ENCODE measurements around the gene CDH13.

The CDH13 gene

DNA sequence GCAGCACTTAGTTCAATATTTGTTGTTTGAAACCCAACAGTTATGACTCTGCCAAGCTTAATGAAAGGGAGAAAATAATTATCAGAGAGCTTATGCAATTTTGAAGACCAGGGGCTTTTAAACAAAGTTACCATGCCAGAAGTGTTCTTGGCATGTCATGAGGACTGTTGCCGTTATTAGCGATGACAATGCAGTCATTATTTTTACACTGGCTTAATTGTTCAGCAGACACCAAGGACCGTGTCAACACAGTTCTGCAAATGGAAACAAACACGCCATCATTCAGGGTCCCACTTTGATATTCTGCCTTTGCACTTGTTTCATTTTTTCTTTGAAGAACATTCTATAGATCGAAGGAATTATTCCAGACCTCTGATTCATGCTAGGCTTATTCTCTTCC is 518.5 kb downstream of the CDH13 start:
- ATAC-seq: no peak
- TF ChIP-seq CREB5 (CRISPR knock-in tag; IDR thresholded peaks at IDR 0.05; ENCODE audit: low read depth): no peak
- TF ChIP-seq OSR1 (CRISPR knock-in tag; IDR thresholded peaks at IDR 0.05): no peak
- no peak for TF ChIP-seq PPARA (CRISPR knock-in tag; IDR thresholded peaks at IDR 0.05; ENCODE audit: borderline replicate concordance)
- no peak for TF ChIP-seq ARNTL (CRISPR knock-in tag; IDR thresholded peaks at IDR 0.05; ENCODE audit: borderline replicate concordance, low read depth)
- no peak for TF ChIP-seq SNAI2 (CRISPR knock-in tag; IDR thresholded peaks at IDR 0.05)
- TF ChIP-seq, protein P1, sequence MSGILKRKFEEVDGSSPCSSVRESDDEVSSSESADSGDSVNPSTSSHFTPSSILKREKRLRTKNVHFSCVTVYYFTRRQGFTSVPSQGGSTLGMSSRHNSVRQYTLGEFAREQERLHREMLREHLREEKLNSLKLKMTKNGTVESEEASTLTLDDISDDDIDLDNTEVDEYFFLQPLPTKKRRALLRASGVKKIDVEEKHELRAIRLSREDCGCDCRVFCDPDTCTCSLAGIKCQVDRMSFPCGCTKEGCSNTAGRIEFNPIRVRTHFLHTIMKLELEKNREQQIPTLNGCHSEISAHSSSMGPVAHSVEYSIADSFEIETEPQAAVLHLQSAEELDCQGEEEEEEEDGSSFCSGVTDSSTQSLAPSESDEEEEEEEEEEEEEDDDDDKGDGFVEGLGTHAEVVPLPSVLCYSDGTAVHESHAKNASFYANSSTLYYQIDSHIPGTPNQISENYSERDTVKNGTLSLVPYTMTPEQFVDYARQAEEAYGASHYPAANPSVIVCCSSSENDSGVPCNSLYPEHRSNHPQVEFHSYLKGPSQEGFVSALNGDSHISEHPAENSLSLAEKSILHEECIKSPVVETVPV (CRISPR knock-in tag; IDR thresholded peaks at IDR 0.05): no peak
- no peak for TF ChIP-seq CSDC2 (CRISPR knock-in tag; IDR thresholded peaks at IDR 0.05)
- no peak for TF ChIP-seq ZNF70 (CRISPR knock-in tag; IDR thresholded peaks at IDR 0.05)
- TF ChIP-seq TOX (CRISPR knock-in tag; IDR thresholded peaks at IDR 0.05; ENCODE audit: borderline replicate concordance): no peak
- no peak for TF ChIP-seq TSHZ2 (CRISPR knock-in tag; IDR thresholded peaks at IDR 0.05)
- no peak for TF ChIP-seq GLIS3 (CRISPR knock-in tag; IDR thresholded peaks at IDR 0.05)
- TF ChIP-seq ZFP3 (CRISPR knock-in tag; IDR thresholded peaks at IDR 0.05): no peak
- TF ChIP-seq ZNF565 (CRISPR knock-in tag; conservative IDR thresholded peaks at IDR 0.05; ENCODE audit: low read depth): no peak
- TF ChIP-seq, protein P2, sequence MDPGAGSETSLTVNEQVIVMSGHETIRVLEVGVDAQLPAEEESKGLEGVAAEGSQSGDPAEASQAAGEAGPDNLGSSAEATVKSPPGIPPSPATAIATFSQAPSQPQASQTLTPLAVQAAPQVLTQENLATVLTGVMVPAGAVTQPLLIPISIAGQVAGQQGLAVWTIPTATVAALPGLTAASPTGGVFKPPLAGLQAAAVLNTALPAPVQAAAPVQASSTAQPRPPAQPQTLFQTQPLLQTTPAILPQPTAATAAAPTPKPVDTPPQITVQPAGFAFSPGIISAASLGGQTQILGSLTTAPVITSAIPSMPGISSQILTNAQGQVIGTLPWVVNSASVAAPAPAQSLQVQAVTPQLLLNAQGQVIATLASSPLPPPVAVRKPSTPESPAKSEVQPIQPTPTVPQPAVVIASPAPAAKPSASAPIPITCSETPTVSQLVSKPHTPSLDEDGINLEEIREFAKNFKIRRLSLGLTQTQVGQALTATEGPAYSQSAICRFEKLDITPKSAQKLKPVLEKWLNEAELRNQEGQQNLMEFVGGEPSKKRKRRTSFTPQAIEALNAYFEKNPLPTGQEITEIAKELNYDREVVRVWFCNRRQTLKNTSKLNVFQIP (CRISPR knock-in tag; IDR thresholded peaks at IDR 0.05; ENCODE audit: borderline replicate concordance, low read depth): no peak
- no peak for TF ChIP-seq ESRRG (CRISPR knock-in tag; IDR thresholded peaks at IDR 0.05)
- TF ChIP-seq, protein P3, sequence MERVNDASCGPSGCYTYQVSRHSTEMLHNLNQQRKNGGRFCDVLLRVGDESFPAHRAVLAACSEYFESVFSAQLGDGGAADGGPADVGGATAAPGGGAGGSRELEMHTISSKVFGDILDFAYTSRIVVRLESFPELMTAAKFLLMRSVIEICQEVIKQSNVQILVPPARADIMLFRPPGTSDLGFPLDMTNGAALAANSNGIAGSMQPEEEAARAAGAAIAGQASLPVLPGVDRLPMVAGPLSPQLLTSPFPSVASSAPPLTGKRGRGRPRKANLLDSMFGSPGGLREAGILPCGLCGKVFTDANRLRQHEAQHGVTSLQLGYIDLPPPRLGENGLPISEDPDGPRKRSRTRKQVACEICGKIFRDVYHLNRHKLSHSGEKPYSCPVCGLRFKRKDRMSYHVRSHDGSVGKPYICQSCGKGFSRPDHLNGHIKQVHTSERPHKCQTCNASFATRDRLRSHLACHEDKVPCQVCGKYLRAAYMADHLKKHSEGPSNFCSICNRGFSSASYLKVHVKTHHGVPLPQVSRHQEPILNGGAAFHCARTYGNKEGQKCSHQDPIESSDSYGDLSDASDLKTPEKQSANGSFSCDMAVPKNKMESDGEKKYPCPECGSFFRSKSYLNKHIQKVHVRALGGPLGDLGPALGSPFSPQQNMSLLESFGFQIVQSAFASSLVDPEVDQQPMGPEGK (CRISPR knock-in tag; IDR thresholded peaks at IDR 0.05; ENCODE audit: borderline replicate concordance): no peak
- TF ChIP-seq ZC3H10 (CRISPR knock-in tag; IDR thresholded peaks at IDR 0.05): no peak
- no peak for TF ChIP-seq ZFP30 (CRISPR knock-in tag; IDR thresholded peaks at IDR 0.05)
- TF ChIP-seq ZNF8 (CRISPR knock-in tag; IDR thresholded peaks at IDR 0.05): no peak
- TF ChIP-seq BACH2 (CRISPR knock-in tag; IDR thresholded peaks at IDR 0.05; ENCODE audit: borderline replicate concordance): no peak

DNA sequence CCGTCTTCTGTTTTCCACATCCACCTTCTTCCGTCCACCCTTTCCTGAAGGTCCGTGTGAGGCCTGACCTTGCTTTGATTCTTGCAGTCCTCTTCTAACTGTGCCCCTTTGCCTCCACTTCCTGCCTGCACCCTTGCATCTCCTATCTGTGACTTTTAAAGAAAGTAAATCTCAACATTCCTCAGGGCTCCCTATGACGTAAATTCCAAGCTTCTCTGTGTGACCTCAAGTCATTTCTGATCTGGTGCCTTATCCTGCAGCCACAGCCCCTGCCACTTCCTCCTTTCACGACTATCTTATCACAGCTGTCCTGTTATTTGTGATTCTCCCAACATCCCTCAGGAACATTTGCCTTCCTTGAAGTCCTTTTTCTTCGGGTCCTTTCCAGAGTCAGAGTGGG is 520.5 kb downstream of the CDH13 start:
- no peak for TF ChIP-seq TCF4 (CRISPR knock-in tag; IDR thresholded peaks at IDR 0.05; ENCODE audit: borderline replicate concordance)
- TF ChIP-seq SNAI2 (CRISPR knock-in tag; IDR thresholded peaks at IDR 0.05): no peak
- TF ChIP-seq, protein P1 (CRISPR knock-in tag; IDR thresholded peaks at IDR 0.05): no peak
- TF ChIP-seq GLIS3 (CRISPR knock-in tag; IDR thresholded peaks at IDR 0.05): no peak
- no peak for TF ChIP-seq RARB (CRISPR knock-in tag; IDR thresholded peaks at IDR 0.05)
- TF ChIP-seq ZNF70 (CRISPR knock-in tag; IDR thresholded peaks at IDR 0.05): no peak
- no peak for TF ChIP-seq CREB5 (CRISPR knock-in tag; IDR thresholded peaks at IDR 0.05; ENCODE audit: low read depth)
- TF ChIP-seq ZNF565 (CRISPR knock-in tag; conservative IDR thresholded peaks at IDR 0.05; ENCODE audit: low read depth): no peak
- TF ChIP-seq PPARA (CRISPR knock-in tag; IDR thresholded peaks at IDR 0.05; ENCODE audit: borderline replicate concordance): no peak
- ATAC-seq: no peak

Measured in SK-N-SH treated with all-trans-retinoic acid at 6 μM for 48 hours (cell line).